ENCODE results near the gene TMEM235.
"Not testable (repeated sequence)": the region's sequence is repeated elsewhere in the genome, so short reads cannot be mapped to it uniquely, and the experiment has no call there.

TMEM235 gene

GRCh38 chr17:78249818-78250806 is 18.7 kb downstream of the TMEM235 start:
- Histone ChIP-seq H3K36me3 (replicated peaks) (no peaks in the 10 kb centered on the region), H3K4me3 (ENCODE audit: low read depth, low read length) (no peak overlapping the region), H3K27me3 (replicated peaks) (no peaks in the 10 kb centered on the region), H3K27ac (no peak overlapping the region)
- DNase-seq: no peak
- TF ChIP-seq CTCF (IDR thresholded peaks at IDR 0.05; ENCODE audit: low read depth, low read length, missing control alignments): no peak
- in situ Hi-C loops (cut with HindIII; ENCODE audit: low pct_ligation_motif_present, low sequenced_read_pairs): no loop called here

- TF ChIP-seq CTCF (IDR thresholded peaks at IDR 0.05; ENCODE audit: low read depth, low read length, missing control alignments): peak; percentile 99
- peak; percentile 60 for DNase-seq
- in situ Hi-C loops (cut with HindIII; ENCODE audit: low pct_ligation_motif_present, low sequenced_read_pairs): no loop called here
- Histone ChIP-seq H3K27ac (no peak overlapping the region), H3K27me3 (replicated peaks) (no peaks in the 10 kb centered on the region), H3K4me3 (ENCODE audit: low read depth, low read length) (no peak overlapping the region), H3K36me3 (replicated peaks) (no peaks in the 10 kb centered on the region)
These were observed 19.7 kb downstream of the TMEM235 start for GRCh38 chr17:78250891-78251772.

DNA sequence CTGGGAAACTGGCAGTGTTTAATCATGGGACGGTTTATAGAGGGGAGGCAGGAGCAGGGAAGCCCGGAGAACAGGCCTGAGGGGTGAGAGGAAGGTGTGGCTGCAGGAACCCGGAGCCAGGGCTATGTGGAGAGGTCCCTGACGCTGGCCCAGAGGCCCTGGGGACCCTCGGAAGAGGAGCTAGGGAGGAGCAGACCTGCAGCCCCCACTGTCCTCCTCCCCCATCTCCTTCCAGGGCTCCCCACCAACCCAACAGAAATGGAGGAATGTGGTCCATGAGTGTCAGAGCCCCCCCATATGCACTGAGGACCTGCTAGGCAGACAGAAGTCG is 20.3 kb downstream of the TMEM235 start:
- no peak for DNase-seq
- no peaks in the 10 kb centered on the region for H3K36me3 ChIP-seq (replicated peaks)
- TF ChIP-seq CTCF (IDR thresholded peaks at IDR 0.05; ENCODE audit: low read depth, low read length, missing control alignments): no peak
- H3K27me3 ChIP-seq (replicated peaks): no peaks in the 10 kb centered on the region
- H3K4me3 ChIP-seq (ENCODE audit: low read depth, low read length): no peak overlapping the region
- in situ Hi-C loops (cut with HindIII; ENCODE audit: low pct_ligation_motif_present, low sequenced_read_pairs): no loop called here
- H3K27ac ChIP-seq: no peak overlapping the region

DNA sequence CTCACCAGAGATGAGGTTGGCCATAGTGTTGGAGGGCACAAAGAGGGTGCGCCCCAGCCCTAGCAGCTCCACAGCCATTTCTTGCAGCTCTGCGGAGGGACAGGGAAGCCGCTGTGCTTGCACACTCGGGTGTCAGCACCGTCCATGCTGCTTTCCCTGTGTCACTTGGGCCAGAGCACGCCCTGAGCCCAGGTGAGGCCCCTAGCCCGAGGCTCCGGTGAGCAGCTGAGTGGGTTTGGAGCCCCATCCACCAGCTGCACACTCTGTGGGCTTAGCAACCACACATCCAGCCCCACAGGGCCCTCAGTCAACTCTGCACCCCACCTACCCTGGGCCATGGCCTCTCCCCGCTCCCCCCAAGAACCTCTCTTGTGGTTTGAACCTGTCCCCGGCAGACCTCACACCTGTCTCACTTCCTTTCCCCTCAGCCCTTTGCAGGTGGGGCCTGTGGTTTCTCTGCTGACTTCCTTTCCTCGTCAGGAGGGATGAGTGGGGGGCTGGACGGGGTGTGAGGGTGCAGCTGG is 20.7 kb downstream of the TMEM235 start:
- H3K27ac ChIP-seq: no peak overlapping the region
- no peak for DNase-seq
- no peak for TF ChIP-seq CTCF (IDR thresholded peaks at IDR 0.05; ENCODE audit: low read depth, low read length, missing control alignments)
- no peaks in the 10 kb centered on the region for H3K36me3 ChIP-seq (replicated peaks)
- in situ Hi-C loops (cut with HindIII; ENCODE audit: low pct_ligation_motif_present, low sequenced_read_pairs): no loop called here
- H3K4me3 ChIP-seq (ENCODE audit: low read depth, low read length): no peak overlapping the region
- H3K27me3 ChIP-seq (replicated peaks): no peaks in the 10 kb centered on the region

GRCh38 chr17:78252701-78253635 is 21.5 kb downstream of the TMEM235 start:
- in situ Hi-C loops (cut with HindIII; ENCODE audit: low pct_ligation_motif_present, low sequenced_read_pairs): no loop called here
- Histone ChIP-seq H3K27me3 (replicated peaks) (no peaks in the 10 kb centered on the region), H3K27ac (no peak overlapping the region), H3K4me3 (ENCODE audit: low read depth, low read length) (no peak overlapping the region), H3K36me3 (replicated peaks) (no peaks in the 10 kb centered on the region)
- no peak for DNase-seq
- no peak for TF ChIP-seq CTCF (IDR thresholded peaks at IDR 0.05; ENCODE audit: low read depth, low read length, missing control alignments)

- H3K27me3 ChIP-seq (replicated peaks); in situ Hi-C loops (cut with HindIII; ENCODE audit: low pct_ligation_motif_present, low sequenced_read_pairs); H3K36me3 ChIP-seq (replicated peaks); H3K27ac ChIP-seq; DNase-seq: not testable (repeated sequence)
- H3K4me3 ChIP-seq (ENCODE audit: low read depth, low read length): peak overlapping the region; percentile 82
These were observed 22.2 kb downstream of the TMEM235 start for GRCh38 chr17:78253636-78253945.

All from brain microvascular endothelial cell (primary cell).